HG02610 (cell line): ENCODE data around the gene RFX2.
"Not testable (repeated sequence)": the region's sequence is repeated elsewhere in the genome, so short reads cannot be mapped to it uniquely, and the experiment has no call there.

ENCODE experiments used
- ATAC-seq: cut with Tn5 transposase; IDR thresholded peaks from one replicate; pipeline ENCODE4 v1.9.1; 2021; ENCODE audit warnings: mild to moderate bottlenecking, moderate library complexity; ENCODE audit not compliant: unreplicated experiment

Gene RFX2

GRCh38 chr19:6076675-6077463 is 33.4 kb downstream of the RFX2 start:
- no peak for ATAC-seq

DNA sequence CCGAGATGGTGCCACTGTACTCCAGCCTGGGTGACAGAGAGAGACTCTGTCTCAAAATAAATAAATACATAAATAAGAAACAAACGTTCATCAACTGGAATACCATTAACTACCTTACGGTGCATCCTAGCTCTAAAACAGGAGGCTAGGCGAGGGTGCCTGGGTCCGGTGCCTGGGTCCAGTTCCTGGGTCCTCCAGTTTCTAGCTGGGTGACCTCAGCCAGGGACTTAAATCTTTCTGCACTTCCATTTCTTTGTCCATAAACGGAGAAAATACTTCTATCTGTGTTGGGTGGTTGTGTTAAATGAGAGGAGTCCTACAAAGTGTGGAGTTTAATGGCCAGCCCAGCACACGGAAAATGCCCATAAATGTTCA is 34.0 kb downstream of the RFX2 start:
- ATAC-seq, result no peak

- no peak for ATAC-seq
Observed at GRCh38 chr19:6074709-6075403, 35.4 kb downstream of the RFX2 start.

- no peak for ATAC-seq
Observed at GRCh38 chr19:6073858-6074708, 36.2 kb downstream of the RFX2 start.

DNA sequence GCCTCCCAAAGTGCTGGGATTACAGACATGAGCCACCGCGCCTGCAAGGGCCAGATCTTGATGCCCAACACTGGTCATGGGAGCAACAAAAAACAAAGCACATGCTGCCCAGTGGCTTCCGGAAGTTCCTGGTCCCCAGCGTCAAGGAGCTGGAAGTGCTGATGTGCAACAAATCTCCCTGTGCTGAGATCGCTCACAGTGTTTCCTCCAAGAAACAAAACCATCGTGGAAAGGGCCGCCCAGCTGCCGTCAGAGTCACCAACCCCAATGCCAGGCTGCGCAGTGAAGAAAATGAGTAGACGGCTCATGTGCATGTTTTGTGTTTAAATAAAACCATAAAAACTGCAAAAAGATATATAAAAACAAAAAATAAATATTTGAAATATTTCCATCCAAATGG is 37.1 kb downstream of the RFX2 start:
- not testable (repeated sequence) for ATAC-seq

GRCh38 chr19:6071875-6072274 is 38.4 kb downstream of the RFX2 start:
- no peak for ATAC-seq

DNA sequence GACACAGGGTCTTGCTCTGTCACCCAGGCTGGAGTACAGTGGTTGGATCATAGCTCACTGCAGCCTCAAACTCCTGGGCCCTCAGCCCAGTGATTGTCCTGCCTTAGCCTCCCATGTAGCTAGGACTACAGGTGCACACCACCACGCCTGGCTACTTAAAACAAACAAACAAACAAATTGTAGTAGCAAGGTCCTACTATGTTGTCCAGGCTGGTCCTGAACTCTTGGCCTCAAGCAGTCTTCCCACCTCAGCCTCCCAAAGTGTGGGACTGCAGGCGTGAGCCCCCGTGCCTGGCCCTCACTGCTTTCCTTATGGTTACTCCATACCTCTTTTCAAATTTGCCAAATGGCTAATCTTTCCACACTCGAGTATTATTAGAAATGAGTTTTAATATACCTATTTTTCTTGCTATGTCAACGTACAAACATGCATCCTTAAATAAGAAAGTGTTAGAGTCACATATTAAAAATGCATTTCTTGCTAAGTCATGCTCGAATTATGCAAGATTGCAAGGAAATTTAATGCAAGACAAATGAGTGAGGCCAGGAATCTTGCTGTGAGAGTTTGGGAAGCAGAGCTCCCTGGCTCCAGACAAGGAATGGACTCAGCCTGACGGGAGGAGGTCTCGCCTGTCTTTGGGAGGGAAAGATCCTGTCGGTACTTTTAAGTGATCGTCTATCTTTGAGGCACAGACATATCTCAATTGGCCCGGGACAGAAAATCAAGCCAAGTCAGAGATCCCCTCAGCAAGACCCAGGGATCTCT is 39.4 kb downstream of the RFX2 start:
- no peak for ATAC-seq

GRCh38 chr19:6070207-6070681 is 40.1 kb downstream of the RFX2 start:
- no peak for ATAC-seq

- no peak for ATAC-seq
Observed at GRCh38 chr19:6069268-6069791, 41.0 kb downstream of the RFX2 start.

GRCh38 chr19:6068711-6069110 is 41.6 kb downstream of the RFX2 start:
- ATAC-seq, result no peak

GRCh38 chr19:6067975-6068374 is 42.3 kb downstream of the RFX2 start:
- ATAC-seq, result no peak

GRCh38 chr19:6066661-6067646 is 43.3 kb downstream of the RFX2 start:
- no peak for ATAC-seq

DNA sequence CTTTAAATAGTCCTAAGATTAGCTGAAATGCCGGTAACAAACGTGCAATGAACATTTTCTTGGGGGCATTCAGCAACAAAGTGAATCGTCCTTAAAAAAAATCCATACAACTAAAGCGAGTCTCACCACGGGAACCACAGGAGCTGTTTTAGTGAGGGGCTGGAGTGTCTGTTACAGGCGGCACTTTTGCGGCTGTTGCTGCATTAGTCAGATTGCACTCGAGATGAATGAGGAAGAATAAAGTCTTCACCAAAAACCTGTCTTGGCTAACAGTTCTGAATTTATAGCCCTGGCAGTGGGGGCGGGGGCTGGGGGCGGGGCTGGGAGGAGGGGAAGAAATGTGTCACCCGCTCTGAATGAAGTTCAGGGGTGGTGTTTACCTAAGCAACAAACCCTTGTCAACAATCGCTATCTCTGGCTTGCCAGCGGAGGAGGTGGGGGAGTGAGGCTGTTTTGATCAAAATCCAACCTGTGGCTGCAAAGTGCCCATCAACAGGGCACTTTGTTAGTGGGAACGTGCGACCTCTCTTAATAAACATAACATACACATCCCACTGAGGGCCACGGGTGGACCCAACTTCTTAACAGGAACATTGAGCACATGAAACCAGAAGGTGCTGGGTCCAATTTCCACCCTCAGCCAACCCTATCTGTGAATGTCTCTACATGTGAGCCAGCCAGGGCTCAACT is 44.5 kb downstream of the RFX2 start:
- ATAC-seq, result no peak

DNA sequence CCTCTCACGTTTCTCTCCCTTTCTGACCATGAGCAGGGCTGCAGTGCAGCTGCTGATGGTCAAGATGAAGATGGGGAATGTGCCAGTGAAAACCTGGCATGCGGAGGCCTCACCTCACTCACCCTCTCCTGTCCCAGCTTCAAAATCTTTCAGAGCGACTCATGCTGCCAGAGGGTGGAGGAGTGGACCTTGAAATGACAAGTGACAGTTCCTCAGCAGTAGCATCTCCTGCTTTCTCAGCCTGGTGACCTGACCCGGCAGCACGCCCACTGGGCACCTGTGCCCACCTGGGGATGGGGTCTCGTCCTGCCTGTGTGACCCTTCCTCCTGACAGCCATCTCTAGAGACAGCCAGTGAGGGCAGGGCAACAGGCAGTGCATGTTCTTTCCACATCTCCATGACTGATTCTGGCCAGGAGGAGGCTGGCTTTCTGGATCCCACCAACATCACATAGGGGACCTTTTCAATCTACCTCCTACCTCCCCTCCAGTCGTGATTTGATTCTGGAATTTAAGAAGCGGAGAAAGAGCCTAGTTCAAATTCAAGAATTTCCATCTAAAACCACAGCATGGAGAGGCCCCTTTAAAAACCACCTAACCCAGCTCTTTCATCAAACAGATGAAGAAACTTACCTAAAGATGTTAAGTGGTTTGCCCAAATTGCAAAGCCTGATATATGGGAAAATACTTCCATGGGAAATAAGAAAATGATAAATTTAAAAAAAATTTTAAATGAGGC is 45.8 kb downstream of the RFX2 start:
- ATAC-seq, result no peak

DNA sequence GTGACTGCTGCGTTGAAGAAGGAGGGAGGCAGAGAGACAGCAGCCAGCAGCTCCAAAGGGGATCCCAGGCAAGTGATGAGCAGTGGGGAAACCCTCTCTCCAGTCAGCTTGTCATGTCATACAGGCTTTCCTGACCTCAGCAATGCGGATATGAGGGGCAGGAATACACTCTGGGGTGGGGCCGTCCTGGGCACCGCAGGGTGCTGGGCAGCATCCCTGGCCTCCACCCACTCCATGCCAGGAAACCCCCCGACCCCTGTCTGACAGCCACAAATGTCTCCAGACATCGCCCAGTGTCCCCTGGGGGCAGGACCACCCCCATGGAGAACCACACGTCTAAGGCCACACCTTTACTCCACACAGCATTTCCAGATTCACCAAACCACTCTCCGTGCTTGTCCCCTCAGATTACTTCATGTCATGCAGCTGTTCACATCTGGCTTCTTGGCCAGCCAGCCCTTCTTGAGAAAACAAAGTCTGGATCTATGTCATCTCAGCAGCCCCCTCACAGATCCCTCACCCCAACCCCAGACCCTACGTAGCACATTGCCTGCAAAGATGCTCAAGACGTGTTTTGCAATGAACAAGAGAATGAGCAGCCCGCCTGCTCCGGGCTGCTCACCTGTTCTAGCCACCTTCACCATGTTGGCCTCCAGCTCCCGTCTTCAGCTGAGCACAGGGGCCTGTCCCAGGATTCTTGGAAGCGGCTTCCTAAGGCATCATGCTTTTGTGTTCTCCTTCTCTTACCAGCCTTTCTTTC is 46.5 kb downstream of the RFX2 start:
- ATAC-seq, result no peak

DNA sequence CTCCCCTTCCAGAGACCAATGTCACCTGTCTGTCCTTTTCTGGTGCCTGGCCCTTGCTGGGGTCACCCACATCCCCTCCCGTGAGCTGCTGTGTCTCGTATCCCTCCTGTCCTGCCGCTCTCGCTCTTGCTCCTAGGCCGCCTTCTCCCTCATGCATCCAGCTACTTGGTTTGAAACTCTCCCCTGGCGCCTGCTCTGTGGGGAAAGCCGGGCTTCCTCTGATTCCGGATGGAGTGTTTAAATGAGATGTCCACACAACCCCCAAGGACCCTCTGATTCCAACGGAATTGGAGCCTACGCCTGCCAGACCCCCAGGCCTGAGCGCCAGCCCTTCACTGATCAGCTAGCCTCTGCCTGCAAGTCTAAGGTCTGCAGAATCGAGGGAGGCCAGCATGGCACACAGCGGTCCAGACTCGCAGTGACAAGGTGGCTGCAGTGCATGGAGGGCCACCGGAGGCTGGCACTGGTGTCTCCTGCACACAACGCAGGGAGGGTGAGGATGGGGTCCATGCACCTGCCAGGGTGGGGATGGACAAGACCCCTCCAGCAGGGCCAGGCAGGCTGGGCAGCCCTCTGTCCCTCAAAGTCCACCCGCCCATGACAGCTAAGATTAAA is 47.2 kb downstream of the RFX2 start:
- no peak for ATAC-seq

GRCh38 chr19:6062274-6062673 is 48.0 kb downstream of the RFX2 start:
- no peak for ATAC-seq
